ENCODE results near the gene FAM120A. TPM values are rescaled to one million over a fixed set of nuclear protein-coding genes. Genes with fewer than 3 reads are reported as not detected.

FAM120A gene
- total RNA-seq, 1 experiment from 2014 or later, result 89.6 TPM

DNA sequence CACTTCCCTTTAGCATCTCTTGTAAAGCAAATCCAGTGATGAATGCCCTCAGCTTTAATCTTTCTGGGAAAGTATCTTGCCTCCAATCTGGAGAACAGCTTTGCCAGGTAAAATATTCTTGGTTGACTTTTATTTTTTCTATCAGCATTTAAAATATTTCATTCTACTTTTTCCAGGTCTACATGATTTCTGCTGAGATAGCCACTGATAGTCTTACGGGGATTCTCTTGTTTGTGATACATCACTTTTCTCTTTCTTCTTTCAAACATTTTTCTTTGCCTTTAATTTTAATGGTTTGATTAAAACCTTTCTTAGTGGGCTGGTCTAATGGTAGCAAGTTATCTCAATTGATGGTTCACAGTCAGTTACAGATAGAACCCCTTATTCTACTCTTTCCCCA lies 33.9 kb upstream of the FAM120A start:
- H3K9me2 ChIP-seq (replicated peaks; ENCODE audit: low read length), result no peaks in the 10 kb centered on the region
- POLR2A ChIA-PET (ENCODE audit: unreplicated experiment), result no interaction called here
- TF ChIP-seq EZH2phosphoT487 (IDR thresholded peaks at IDR 0.05; ENCODE audit: borderline replicate concordance, low read length) (no peak), EZH2 (IDR thresholded peaks at IDR 0.05; ENCODE audit: low read length, unreplicated experiment) (no peak), CTCF (conservative IDR thresholded peaks at IDR 0.05; ENCODE audit: low read depth, low read length) (no peak)
- no peaks in the 10 kb centered on the region for H3K36me3 ChIP-seq (ENCODE audit: low read depth, low read length)
- no peak overlapping the region for H3K4me2 ChIP-seq (ENCODE audit: low read length)
- CTCF ChIA-PET, result no interaction called here
- no peaks in the 10 kb centered on the region for H3K9me3 ChIP-seq (ENCODE audit: low read length)
- H3K9ac ChIP-seq (ENCODE audit: low read length), result no peak overlapping the region
- H4K20me1 ChIP-seq (ENCODE audit: low read length), result no peaks in the 10 kb centered on the region
- no peak overlapping the region for H3K4me3 ChIP-seq (ENCODE audit: low read length)
- no peak for DNase-seq
- H2AFZ ChIP-seq (ENCODE audit: low read length), result no peak overlapping the region
- ATAC-seq, result no peak
- H3K27me3 ChIP-seq (ENCODE audit: low read length), result no peaks in the 10 kb centered on the region
- no TSS peak for BruUV-seq (replicated peaks)
- no peaks in the 10 kb centered on the region for H3K4me1 ChIP-seq (ENCODE audit: insufficient read depth, low read length)
- no peaks in the 10 kb centered on the region for H3K79me2 ChIP-seq (ENCODE audit: low read length)
- no peak overlapping the region for H3K27ac ChIP-seq (ENCODE audit: low read length)
- H3F3A ChIP-seq (ENCODE audit: low read length, unreplicated experiment), result no peaks in the 10 kb centered on the region
- intact Hi-C loops (cut with micrococcal nuclease), result no loop called here

DNA sequence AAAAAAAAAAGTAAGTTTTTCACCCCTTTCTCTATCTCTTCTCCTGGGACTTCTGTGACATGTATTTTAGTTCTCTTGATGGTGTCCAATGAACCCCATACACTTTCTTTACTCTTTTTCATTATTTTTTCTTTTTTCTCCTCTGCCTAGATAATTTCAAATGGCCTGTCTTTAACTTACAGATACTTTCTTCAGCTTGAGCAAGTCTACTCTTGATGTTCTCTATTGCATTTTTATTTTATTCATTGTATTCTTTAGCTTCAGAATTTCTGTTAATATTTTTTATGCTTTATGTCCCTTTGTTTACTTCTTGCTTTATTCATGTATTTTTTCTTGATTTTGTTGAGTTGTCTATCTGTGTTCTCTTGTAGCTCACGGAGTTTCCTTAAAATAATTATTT lies 32.5 kb upstream of the FAM120A start:
- H3K9ac ChIP-seq (ENCODE audit: low read length), result no peak overlapping the region
- H3K4me2 ChIP-seq (ENCODE audit: low read length), result no peak overlapping the region
- H3K27me3 ChIP-seq (ENCODE audit: low read length), result no peaks in the 10 kb centered on the region
- H2AFZ ChIP-seq (ENCODE audit: low read length), result no peak overlapping the region
- H3K36me3 ChIP-seq (ENCODE audit: low read depth, low read length), result no peaks in the 10 kb centered on the region
- TF ChIP-seq EZH2phosphoT487 (IDR thresholded peaks at IDR 0.05; ENCODE audit: borderline replicate concordance, low read length), result no peak
- no peak for TF ChIP-seq CTCF (conservative IDR thresholded peaks at IDR 0.05; ENCODE audit: low read depth, low read length)
- no peak for TF ChIP-seq EZH2 (IDR thresholded peaks at IDR 0.05; ENCODE audit: low read length, unreplicated experiment)
- H4K20me1 ChIP-seq (ENCODE audit: low read length), result no peaks in the 10 kb centered on the region
- intact Hi-C loops (cut with micrococcal nuclease), result no loop called here
- H3K27ac ChIP-seq (ENCODE audit: low read length), result no peak overlapping the region
- no peaks in the 10 kb centered on the region for H3K79me2 ChIP-seq (ENCODE audit: low read length)
- H3K9me3 ChIP-seq (ENCODE audit: low read length), result no peaks in the 10 kb centered on the region
- ChIA-PET CTCF (no interaction called here), POLR2A (ENCODE audit: unreplicated experiment) (no interaction called here)
- H3K4me1 ChIP-seq (ENCODE audit: insufficient read depth, low read length), result no peaks in the 10 kb centered on the region
- DNase-seq (no peak), ATAC-seq (no peak)
- H3F3A ChIP-seq (ENCODE audit: low read length, unreplicated experiment), result no peaks in the 10 kb centered on the region
- no peaks in the 10 kb centered on the region for H3K9me2 ChIP-seq (replicated peaks; ENCODE audit: low read length)
- BruUV-seq (replicated peaks), result no TSS peak
- no peak overlapping the region for H3K4me3 ChIP-seq (ENCODE audit: low read length)

- H4K20me1 ChIP-seq (ENCODE audit: low read length), result no peaks in the 10 kb centered on the region
- POLR2A ChIA-PET (ENCODE audit: unreplicated experiment), result no interaction called here
- no peaks in the 10 kb centered on the region for H3K9me2 ChIP-seq (replicated peaks; ENCODE audit: low read length)
- no peak overlapping the region for H3K9ac ChIP-seq (ENCODE audit: low read length)
- ATAC-seq, result no peak
- H3K79me2 ChIP-seq (ENCODE audit: low read length), result no peaks in the 10 kb centered on the region
- no peak for DNase-seq
- CTCF ChIA-PET, result no interaction called here
- intact Hi-C loops (cut with micrococcal nuclease), result no loop called here
- H3K36me3 ChIP-seq (ENCODE audit: low read depth, low read length), result no peaks in the 10 kb centered on the region
- no peak for TF ChIP-seq EZH2 (IDR thresholded peaks at IDR 0.05; ENCODE audit: low read length, unreplicated experiment)
- no peak for TF ChIP-seq CTCF (conservative IDR thresholded peaks at IDR 0.05; ENCODE audit: low read depth, low read length)
- no peak for TF ChIP-seq EZH2phosphoT487 (IDR thresholded peaks at IDR 0.05; ENCODE audit: borderline replicate concordance, low read length)
- H3F3A ChIP-seq (ENCODE audit: low read length, unreplicated experiment), result no peaks in the 10 kb centered on the region
- no peaks in the 10 kb centered on the region for H3K9me3 ChIP-seq (ENCODE audit: low read length)
- BruUV-seq (replicated peaks), result no TSS peak
- no peak overlapping the region for H3K4me2 ChIP-seq (ENCODE audit: low read length)
- H3K27me3 ChIP-seq (ENCODE audit: low read length), result peaks cover 9% of the 10 kb centered on the region; the same call in 1 of the 2 replicates
- no peak overlapping the region for H3K4me3 ChIP-seq (ENCODE audit: low read length)
- H3K4me1 ChIP-seq (ENCODE audit: insufficient read depth, low read length), result no peaks in the 10 kb centered on the region
- no peak overlapping the region for H2AFZ ChIP-seq (ENCODE audit: low read length)
- no peak overlapping the region for H3K27ac ChIP-seq (ENCODE audit: low read length)
These were observed 28.4 kb upstream of the FAM120A start for GRCh38 chr9:93422977-93423616.

All from PC-3 (cell line).